Thoracic aorta (tissue), 2 donors: ENCODE data around the gene CNTN4. TPM values are rescaled to one million over a fixed set of nuclear protein-coding genes. Genes with fewer than 3 reads are reported as not detected.

ENCODE experiments used
- ATAC-seq: fragments of 150-250 bp; one replicate; pipeline ENCODE4 v1.8.0; 2017; ENCODE audit warnings: low read depth; ENCODE audit not compliant: insufficient number of reproducible peaks, low FRiP score
- DNase-seq: peaks from one replicate; pipeline ENCODE4 v3.0.0-alpha.2; 2020; ENCODE audit warnings: low spot score
- H3K27ac ChIP-seq, 2 donors: fragments of 200-600 bp; sonication (generic); 1 replicate in 1 of 2; 2 replicates in 1 of 2; pipeline ENCODE4 v1.5.1; 2016; ENCODE audit warnings: mild to moderate bottlenecking in 2 of 2, moderate library complexity in 2 of 2
- H3K27me3 ChIP-seq: fragments of 200-600 bp; sonication (generic); replicated peaks from 2 replicates; pipeline ENCODE4 v1.6.0; 2016; ENCODE audit warnings: mild to moderate bottlenecking; ENCODE audit not compliant: insufficient read depth
- H3K36me3 ChIP-seq: fragments of 200-600 bp; sonication (generic); one replicate; pipeline ENCODE4 v1.5.1; 2016
- H3K4me1 ChIP-seq, 2 donors: fragments of 200-600 bp; sonication (generic); 1 replicate in 1 of 2; 2 replicates in 1 of 2; pipeline versions ENCODE4 v1.5.1 to v1.6.0; 2016; ENCODE audit warnings: low read depth in 2 of 2, mild to moderate bottlenecking in 1 of 2; ENCODE audit not compliant: control insufficient read depth in 1 of 2
- H3K4me3 ChIP-seq: fragments of 200-600 bp; sonication (generic); 2 replicates; pipeline ENCODE4 v1.5.1; 2016; ENCODE audit warnings: mild to moderate bottlenecking
- H3K9me3 ChIP-seq: fragments of 200-600 bp; sonication (generic); 2 replicates; pipeline ENCODE4 v1.5.1; 2016
- total RNA-seq, 2 donors: library from RNA; depleted of rRNA; stranded (reverse); fragments of >200 nt; gene quantifications; one replicate each; pipeline versions ENCODE4 v1.1.0 to v1.2.3, GENCODE V29; 2016
- TF ChIP-seq, protein P1 (sequence below): fragments of 200-600 bp; sonication (generic); IDR thresholded peaks from one replicate; pipeline ENCODE4 v1.5.1; 2019; ENCODE audit warnings: antibody characterized with exemption

The CNTN4 gene
- total RNA-seq, 2 donors from 2014 or later = 103 to 116 TPM

DNA sequence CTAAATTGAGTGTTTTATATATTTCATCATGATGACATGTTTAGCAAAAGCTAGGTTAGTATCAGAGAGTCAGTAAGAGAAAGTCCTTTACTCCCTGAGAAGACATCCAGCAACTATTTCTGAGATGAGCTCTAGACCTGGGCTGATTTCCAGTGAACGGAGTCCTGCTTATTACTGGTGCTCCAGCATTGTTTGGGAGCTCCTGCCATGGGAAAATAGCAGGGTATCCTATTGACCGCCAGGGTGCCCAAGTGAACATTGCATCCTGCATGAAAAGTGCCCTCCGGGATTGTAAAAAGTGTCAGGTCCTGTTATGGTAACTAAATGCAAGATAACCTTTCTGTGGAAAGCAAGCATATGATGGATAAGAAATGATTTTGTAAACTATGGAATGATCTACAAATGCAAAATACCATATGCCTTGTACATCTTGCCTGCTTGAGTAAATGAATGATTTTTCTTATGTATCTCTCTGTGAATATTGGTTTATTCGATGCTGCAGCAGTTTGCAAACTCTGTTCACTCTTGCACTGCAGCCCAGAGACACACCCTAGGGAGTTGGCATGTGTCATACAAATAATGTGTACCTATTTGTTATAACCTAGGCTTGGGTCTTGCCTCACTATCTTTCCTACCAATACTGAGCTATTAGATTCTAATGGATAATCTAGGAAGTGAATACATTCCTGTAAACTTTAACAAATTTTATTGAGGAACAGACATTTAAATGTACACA is 914.8 kb downstream of the CNTN4 start:
- Histone ChIP-seq H3K27me3 (no peaks in the 10 kb centered on the region), H3K36me3 (no peaks in the 10 kb centered on the region), H3K4me1 (peaks cover 0 to 4% of the 10 kb centered on the region in 2 donors), H3K27ac (no peak overlapping the region), H3K9me3 (no peaks in the 10 kb centered on the region), H3K4me3 (no peak overlapping the region)
- ATAC-seq (no peak), DNase-seq (no peak)
- TF ChIP-seq, protein P1, sequence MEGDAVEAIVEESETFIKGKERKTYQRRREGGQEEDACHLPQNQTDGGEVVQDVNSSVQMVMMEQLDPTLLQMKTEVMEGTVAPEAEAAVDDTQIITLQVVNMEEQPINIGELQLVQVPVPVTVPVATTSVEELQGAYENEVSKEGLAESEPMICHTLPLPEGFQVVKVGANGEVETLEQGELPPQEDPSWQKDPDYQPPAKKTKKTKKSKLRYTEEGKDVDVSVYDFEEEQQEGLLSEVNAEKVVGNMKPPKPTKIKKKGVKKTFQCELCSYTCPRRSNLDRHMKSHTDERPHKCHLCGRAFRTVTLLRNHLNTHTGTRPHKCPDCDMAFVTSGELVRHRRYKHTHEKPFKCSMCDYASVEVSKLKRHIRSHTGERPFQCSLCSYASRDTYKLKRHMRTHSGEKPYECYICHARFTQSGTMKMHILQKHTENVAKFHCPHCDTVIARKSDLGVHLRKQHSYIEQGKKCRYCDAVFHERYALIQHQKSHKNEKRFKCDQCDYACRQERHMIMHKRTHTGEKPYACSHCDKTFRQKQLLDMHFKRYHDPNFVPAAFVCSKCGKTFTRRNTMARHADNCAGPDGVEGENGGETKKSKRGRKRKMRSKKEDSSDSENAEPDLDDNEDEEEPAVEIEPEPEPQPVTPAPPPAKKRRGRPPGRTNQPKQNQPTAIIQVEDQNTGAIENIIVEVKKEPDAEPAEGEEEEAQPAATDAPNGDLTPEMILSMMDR = no peak

DNA sequence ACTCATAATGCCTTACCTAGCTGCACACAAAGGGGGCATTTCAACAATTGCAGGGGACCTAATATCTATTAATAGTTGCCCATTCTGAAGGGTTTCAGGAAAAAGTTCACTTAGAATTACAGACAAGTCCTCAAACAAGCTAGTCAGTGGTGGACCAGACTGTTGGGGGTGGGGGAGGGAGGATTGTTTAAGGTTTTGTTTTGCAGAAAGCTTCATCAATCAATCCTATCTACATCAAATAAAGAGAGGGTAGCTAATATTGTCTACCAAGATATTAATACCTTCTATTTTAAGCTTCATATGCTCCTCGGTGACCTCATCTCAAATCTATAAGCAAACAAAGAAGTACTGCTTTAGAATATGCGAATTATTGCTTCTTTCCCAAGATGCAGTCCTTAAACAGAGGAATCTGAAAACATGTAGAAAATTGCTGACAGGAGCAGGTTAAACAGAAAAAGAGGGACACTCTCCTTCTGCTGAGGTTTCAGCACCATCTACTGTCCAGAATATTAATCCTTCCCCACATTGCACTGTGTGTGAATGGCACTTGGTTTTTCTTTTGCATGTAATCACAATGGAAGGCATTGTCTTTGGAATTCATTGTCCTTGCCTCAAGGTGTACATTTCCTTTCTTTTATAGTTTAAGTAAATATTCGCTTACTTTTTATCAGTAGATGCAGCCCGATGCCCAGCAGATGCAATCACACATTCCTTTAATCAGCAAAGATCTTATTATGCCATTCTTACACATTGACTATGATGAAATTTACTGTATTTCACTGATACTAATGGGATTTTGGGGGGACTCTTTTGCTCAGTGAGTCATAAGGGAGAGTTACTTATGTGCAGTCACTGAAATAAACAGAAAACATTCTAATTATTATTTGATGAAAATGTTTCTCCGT is 916.8 kb downstream of the CNTN4 start:
- no peaks in the 10 kb centered on the region for H3K9me3 ChIP-seq
- TF ChIP-seq, protein P1 = no peak
- no peak for ATAC-seq
- H3K4me1 ChIP-seq = peaks cover 0 to 4% of the 10 kb centered on the region in 2 donors
- no peak overlapping the region for H3K4me3 ChIP-seq
- no peak overlapping the region for H3K27ac ChIP-seq
- no peaks in the 10 kb centered on the region for H3K27me3 ChIP-seq
- DNase-seq = no peak
- no peaks in the 10 kb centered on the region for H3K36me3 ChIP-seq

DNA sequence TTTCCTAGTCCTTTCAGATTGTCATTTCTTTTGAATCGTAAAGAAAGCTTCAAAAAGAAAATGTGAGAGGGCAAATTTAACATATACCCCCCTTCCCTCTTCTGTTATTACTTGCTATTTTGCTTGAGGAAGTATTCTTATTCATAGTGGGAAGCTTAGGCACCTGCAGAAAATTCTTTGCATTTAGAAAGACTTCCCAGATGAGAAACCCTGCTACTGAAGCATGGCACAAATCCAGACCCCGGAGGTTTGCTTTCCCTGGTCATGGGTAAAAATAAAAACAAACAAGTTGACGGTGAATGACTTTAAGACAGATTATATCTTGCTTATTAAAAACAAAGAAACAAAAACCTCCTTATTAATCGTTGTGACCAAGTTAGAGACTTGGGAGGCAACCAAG is 917.6 kb downstream of the CNTN4 start:
- H3K4me3 ChIP-seq = no peak overlapping the region
- no peak for ATAC-seq
- TF ChIP-seq, protein P1 = no peak
- H3K9me3 ChIP-seq = no peaks in the 10 kb centered on the region
- no peak overlapping the region for H3K27ac ChIP-seq
- H3K27me3 ChIP-seq = no peaks in the 10 kb centered on the region
- peaks cover 0 to 4% of the 10 kb centered on the region in 2 donors for H3K4me1 ChIP-seq
- H3K36me3 ChIP-seq = no peaks in the 10 kb centered on the region
- DNase-seq = no peak

DNA sequence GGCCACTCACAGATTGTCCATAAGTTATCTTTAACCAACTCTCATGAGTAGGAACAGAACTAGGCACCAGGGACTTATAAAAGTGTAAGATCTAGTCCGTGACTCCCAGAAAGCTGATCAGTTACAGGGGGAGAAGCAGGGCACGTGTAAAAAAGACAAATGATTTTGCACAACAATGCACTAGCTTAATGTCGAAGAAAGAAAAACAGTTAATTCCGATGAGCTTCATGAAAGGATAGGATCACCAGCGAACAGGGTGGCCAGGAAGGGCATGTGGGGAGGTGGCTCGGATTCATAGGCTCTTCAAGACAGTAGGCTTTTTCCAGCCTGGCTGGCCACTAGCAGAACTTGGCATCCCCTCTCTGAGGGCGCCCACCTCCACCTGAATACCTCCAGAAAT is 921.5 kb downstream of the CNTN4 start:
- ATAC-seq (no peak), DNase-seq (no peak)
- Histone ChIP-seq H3K9me3 (no peaks in the 10 kb centered on the region), H3K27me3 (no peaks in the 10 kb centered on the region), H3K4me3 (no peak overlapping the region), H3K4me1 (no peaks in the 10 kb centered on the region), H3K27ac (no peak overlapping the region), H3K36me3 (no peaks in the 10 kb centered on the region)
- TF ChIP-seq, protein P1 = no peak

DNA sequence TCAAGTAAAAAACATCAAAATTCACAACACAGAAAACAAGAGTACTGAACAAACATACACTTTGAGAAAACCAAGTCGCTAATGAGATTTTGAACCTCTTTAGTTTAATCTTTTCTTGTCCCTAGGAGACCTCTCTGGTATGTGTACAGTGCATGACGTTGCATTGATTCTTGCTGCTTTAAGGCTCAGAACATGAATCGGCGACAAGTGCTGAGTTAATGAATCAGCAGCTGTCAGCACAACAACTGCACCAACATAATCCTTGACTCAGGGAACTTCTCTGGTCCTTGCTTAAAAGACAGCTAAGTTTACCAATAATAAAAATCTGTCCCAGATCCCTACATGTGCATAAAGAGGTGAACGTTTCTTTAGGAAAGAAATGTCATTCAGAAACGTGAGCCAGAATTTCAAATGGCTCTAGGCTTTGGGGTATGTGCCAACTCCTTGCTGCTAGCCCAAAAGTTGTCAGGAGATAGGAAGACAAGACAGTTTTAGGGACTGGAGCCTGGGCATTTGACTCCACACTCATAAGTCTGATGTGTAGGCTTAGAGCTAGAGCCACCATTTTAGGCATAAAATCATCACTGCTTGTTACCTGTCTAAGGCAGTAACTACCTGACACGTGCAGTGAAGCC is 924.6 kb downstream of the CNTN4 start:
- Histone ChIP-seq H3K36me3 (no peaks in the 10 kb centered on the region), H3K27me3 (no peaks in the 10 kb centered on the region), H3K9me3 (no peaks in the 10 kb centered on the region), H3K4me1 (no peaks in the 10 kb centered on the region), H3K27ac (no peak overlapping the region), H3K4me3 (no peak overlapping the region)
- ATAC-seq (no peak), DNase-seq (no peak)
- TF ChIP-seq, protein P1 = no peak
